Measurements from ENCODE around the gene SH3RF3. TPM values are rescaled to one million over a fixed set of nuclear protein-coding genes. Genes with fewer than 3 reads are reported as not detected.

SH3RF3 gene
- total RNA-seq, 1 experiment from 2014 or later: 21.7 TPM

DNA sequence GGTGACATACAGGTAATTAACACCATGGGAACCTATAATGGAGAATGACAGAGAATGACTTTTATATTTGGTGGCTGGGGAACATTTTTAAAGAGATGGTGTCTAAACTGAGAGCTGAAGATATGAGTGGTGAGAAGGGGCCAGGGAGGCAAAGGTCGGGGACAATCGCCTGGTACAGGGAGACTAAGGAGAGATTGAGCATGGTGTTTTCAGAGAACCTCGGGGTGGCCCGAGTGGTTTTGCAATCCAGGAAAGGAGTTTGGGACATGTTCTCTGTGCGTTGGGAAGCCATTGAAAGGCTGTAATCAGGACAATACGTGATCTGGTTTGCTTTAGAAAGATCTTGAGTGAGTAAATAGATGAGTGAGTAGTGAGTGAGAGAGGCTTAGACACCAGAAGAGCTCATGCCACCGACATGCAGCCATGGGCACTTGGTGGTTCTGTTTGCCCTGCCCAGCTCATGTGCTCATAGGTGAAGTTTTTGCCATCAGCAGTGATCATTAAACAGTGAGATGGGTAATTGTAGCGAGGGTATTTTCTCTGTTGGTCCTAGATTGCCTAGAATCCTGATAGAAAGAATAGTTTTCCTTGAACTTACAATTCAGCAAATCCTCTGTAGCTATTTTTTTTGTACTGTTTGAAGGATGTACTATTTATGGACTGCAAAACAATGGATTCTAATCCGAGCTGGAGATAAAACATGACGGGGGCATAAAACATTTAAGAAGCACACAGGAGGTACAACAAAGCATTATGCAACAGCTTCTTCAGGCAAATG lies 114.7 kb downstream of the SH3RF3 start:
- intact Hi-C loops (cut with micrococcal nuclease): loop anchor here (2.0 to 5.0 kb wide), 3 partner anchors 71 to 115 kb away; partner anchors contain the start of gene SH3RF3
- ChIA-PET POLR2A (interaction anchor here (0.6 to 2.1 kb wide), 8 partner anchors 15 to 98 kb away, joined by 3 to 6 read pairs (median 3); no protein-coding TSS in a partner anchor), CTCF (interaction anchor here (0.6 to 0.7 kb wide), 2 partner anchors 267 to 336 kb away, joined by 3 read pairs; no protein-coding TSS in a partner anchor)
- H3K36me3 Mint-ChIP-seq (ENCODE audit: insufficient read depth, unreplicated experiment): peaks cover 4% of the 10 kb centered on the region
- DNase-seq (ENCODE audit: unreplicated experiment): no peak
- H3K4me1 Mint-ChIP-seq (ENCODE audit: insufficient read depth, unreplicated experiment): peaks cover 69% of the 10 kb centered on the region
- H3K27ac Mint-ChIP-seq (ENCODE audit: low read depth, unreplicated experiment): peak overlapping the region; percentile 75
- TF ChIP-seq, protein P1, sequence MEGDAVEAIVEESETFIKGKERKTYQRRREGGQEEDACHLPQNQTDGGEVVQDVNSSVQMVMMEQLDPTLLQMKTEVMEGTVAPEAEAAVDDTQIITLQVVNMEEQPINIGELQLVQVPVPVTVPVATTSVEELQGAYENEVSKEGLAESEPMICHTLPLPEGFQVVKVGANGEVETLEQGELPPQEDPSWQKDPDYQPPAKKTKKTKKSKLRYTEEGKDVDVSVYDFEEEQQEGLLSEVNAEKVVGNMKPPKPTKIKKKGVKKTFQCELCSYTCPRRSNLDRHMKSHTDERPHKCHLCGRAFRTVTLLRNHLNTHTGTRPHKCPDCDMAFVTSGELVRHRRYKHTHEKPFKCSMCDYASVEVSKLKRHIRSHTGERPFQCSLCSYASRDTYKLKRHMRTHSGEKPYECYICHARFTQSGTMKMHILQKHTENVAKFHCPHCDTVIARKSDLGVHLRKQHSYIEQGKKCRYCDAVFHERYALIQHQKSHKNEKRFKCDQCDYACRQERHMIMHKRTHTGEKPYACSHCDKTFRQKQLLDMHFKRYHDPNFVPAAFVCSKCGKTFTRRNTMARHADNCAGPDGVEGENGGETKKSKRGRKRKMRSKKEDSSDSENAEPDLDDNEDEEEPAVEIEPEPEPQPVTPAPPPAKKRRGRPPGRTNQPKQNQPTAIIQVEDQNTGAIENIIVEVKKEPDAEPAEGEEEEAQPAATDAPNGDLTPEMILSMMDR (IDR thresholded peaks at IDR 0.05; ENCODE audit: unreplicated experiment): no peak
- H3K4me3 Mint-ChIP-seq (ENCODE audit: unreplicated experiment): peak overlapping the region; percentile 16
- no TSS peak for BruUV-seq (replicated peaks)
- H3K9me3 Mint-ChIP-seq (ENCODE audit: unreplicated experiment): no peaks in the 10 kb centered on the region
- H3K27me3 Mint-ChIP-seq (ENCODE audit: insufficient read depth, unreplicated experiment): no peaks in the 10 kb centered on the region

DNA sequence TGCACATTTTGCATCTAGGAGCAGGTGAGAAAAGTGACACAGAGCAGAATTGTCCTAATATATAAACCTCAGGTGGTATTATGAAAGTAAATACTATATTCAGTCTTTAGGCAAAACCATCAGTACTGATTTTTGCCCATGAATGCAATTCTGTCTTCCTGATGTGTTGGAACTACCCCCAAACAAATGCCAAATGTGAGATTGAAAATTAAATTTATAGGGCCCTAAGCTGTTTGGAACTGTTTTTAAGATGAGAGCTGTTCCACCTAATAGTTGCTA lies 115.2 kb downstream of the SH3RF3 start:
- intact Hi-C loops (cut with micrococcal nuclease): loop anchor here (5.0 kb wide), 2 partner anchors 72 to 78 kb away; no protein-coding TSS in a partner anchor
- Mint-ChIP-seq H3K4me3 (ENCODE audit: unreplicated experiment) (no peak overlapping the region), H3K4me1 (ENCODE audit: insufficient read depth, unreplicated experiment) (peaks cover 68% of the 10 kb centered on the region), H3K27ac (ENCODE audit: low read depth, unreplicated experiment) (peak overlapping the region; percentile 75), H3K36me3 (ENCODE audit: insufficient read depth, unreplicated experiment) (peaks cover 4% of the 10 kb centered on the region), H3K9me3 (ENCODE audit: unreplicated experiment) (no peaks in the 10 kb centered on the region), H3K27me3 (ENCODE audit: insufficient read depth, unreplicated experiment) (no peaks in the 10 kb centered on the region)
- no peak for DNase-seq (ENCODE audit: unreplicated experiment)
- TF ChIP-seq, protein P1 (IDR thresholded peaks at IDR 0.05; ENCODE audit: unreplicated experiment): no peak
- no TSS peak for BruUV-seq (replicated peaks)
- ChIA-PET POLR2A (interaction anchor here (0.6 to 2.1 kb wide), 6 partner anchors 35 to 97 kb away, joined by 3 to 6 read pairs (median 4); no protein-coding TSS in a partner anchor), CTCF (interaction anchor here (0.6 to 1.0 kb wide), 3 partner anchors 266 to 390 kb away, joined by 3 read pairs; no protein-coding TSS in a partner anchor)

DNA sequence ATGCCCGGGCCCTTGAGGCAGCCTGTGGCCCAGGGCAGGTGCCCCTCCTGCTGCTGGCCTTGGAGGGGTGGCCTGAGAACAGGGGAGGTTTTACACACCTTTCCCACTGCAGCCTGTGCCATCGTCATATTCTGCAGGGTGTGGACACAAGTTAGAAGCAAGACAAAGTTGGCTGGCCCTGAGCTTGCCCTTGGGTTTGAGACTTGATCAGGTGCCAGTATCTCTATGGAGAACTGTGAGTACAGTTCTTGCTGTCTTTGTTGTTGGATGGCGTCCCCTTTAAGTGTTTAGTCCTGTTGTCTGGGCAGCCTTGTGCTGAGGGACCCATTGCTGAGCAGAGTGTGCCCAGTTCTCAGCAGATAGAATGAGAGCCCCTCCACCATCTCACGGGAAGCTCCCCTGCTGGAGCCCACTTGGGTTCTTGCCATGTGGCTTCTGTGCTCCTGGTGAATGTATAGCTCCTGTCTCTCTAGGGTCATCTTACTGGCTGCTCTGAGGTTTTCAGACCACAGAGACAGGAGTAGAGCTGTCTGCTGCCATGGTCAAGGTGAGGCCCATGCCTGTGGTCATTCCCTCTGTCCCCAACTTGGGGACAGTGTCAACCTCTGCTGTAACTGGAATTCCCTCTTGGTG lies 115.9 kb downstream of the SH3RF3 start:
- Mint-ChIP-seq H3K4me3 (ENCODE audit: unreplicated experiment) (no peak overlapping the region), H3K27me3 (ENCODE audit: insufficient read depth, unreplicated experiment) (no peaks in the 10 kb centered on the region), H3K36me3 (ENCODE audit: insufficient read depth, unreplicated experiment) (peaks cover 4% of the 10 kb centered on the region), H3K9me3 (ENCODE audit: unreplicated experiment) (no peaks in the 10 kb centered on the region), H3K4me1 (ENCODE audit: insufficient read depth, unreplicated experiment) (peaks cover 66% of the 10 kb centered on the region), H3K27ac (ENCODE audit: low read depth, unreplicated experiment) (peak overlapping the region; percentile 75)
- TF ChIP-seq, protein P1 (IDR thresholded peaks at IDR 0.05; ENCODE audit: unreplicated experiment): no peak
- CTCF ChIA-PET: interaction anchor here (0.6 to 1.0 kb wide), 2 partner anchors 265 to 390 kb away, joined by 3 read pairs; no protein-coding TSS in a partner anchor
- intact Hi-C loops (cut with micrococcal nuclease): loop anchor here (5.0 kb wide), 2 partner anchors 73 to 77 kb away; no protein-coding TSS in a partner anchor
- no TSS peak for BruUV-seq (replicated peaks)
- POLR2A ChIA-PET: interaction anchor here (1.2 to 2.1 kb wide), 2 partner anchors 62 to 73 kb away, joined by 3 to 6 read pairs; no protein-coding TSS in a partner anchor
- DNase-seq (ENCODE audit: unreplicated experiment): peak; percentile 40

DNA sequence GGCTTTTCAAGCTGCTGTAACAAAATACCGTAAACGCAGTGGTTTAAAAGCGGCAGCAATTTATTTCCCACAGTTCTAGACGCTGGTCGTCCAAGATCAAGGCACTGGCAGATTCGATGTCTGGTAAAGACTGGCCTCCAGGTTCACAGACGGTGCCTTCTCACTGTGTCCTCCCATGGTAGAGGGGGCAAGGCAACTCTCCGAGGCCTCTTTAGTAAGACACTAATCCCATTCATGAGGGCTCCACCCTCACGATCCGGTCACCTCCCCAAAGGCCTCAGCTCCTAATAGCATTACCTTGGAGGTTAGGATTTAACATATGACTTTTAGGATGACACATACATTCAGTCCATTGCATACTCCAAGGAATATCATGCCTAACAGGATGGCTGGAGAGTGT lies 117.2 kb downstream of the SH3RF3 start:
- DNase-seq (ENCODE audit: unreplicated experiment): no peak
- Mint-ChIP-seq H3K27ac (ENCODE audit: low read depth, unreplicated experiment) (no peak overlapping the region), H3K4me1 (ENCODE audit: insufficient read depth, unreplicated experiment) (peaks cover 56% of the 10 kb centered on the region), H3K9me3 (ENCODE audit: unreplicated experiment) (no peaks in the 10 kb centered on the region), H3K27me3 (ENCODE audit: insufficient read depth, unreplicated experiment) (no peaks in the 10 kb centered on the region), H3K36me3 (ENCODE audit: insufficient read depth, unreplicated experiment) (peaks cover 4% of the 10 kb centered on the region), H3K4me3 (ENCODE audit: unreplicated experiment) (no peak overlapping the region)
- intact Hi-C loops (cut with micrococcal nuclease): no loop called here
- BruUV-seq (replicated peaks): no TSS peak
- ChIA-PET POLR2A (interaction anchor here (1.5 kb wide), 1 partner anchor 95 kb away, joined by 4 read pairs; no protein-coding TSS in a partner anchor), CTCF (no interaction called here)
- TF ChIP-seq, protein P1 (IDR thresholded peaks at IDR 0.05; ENCODE audit: unreplicated experiment): no peak
